ENCODE results near the gene TAMALIN.

Gene TAMALIN

GRCh38 chr12:51997136-51997535 is 9.6 kb upstream of the TAMALIN start:
- no peaks in the 10 kb centered on the region for H3K9me3 ChIP-seq (ENCODE audit: insufficient read depth, low read depth, low read length)
- H2AFZ ChIP-seq (ENCODE audit: insufficient read depth, low read length, poor library complexity), result no peak overlapping the region
- no peak overlapping the region for H3K27ac ChIP-seq (ENCODE audit: low read depth, low read length)
- DNase-seq, result no peak
- H3K36me3 ChIP-seq (ENCODE audit: control insufficient read depth in 1 of 2, insufficient read depth in 2 of 2, low read length in 2 of 2), result peaks cover 5 to 13% of the 10 kb centered on the region in 2 experiments
- H2AK5ac ChIP-seq (ENCODE audit: low read length), result no peak overlapping the region
- peaks cover 7 to 10% of the 10 kb centered on the region in 2 experiments for H3K4me1 ChIP-seq (ENCODE audit: control insufficient read depth in 1 of 2, insufficient read depth in 2 of 2, low read length in 2 of 2)
- no peak overlapping the region for H2BK120ac ChIP-seq (ENCODE audit: insufficient read depth, low read length, poor library complexity)
- no peak overlapping the region for H3K9ac ChIP-seq (ENCODE audit: low read length)
- H3K4ac ChIP-seq (ENCODE audit: low read depth, low read length), result no peak overlapping the region
- H3K4me2 ChIP-seq (ENCODE audit: low read length), result no peak overlapping the region
- no peak overlapping the region for H4K12ac ChIP-seq (ENCODE audit: low read depth, low read length)
- H3K14ac ChIP-seq (ENCODE audit: low read length), result no peak overlapping the region
- H3K79me2 ChIP-seq (ENCODE audit: control insufficient read depth, insufficient read depth, low read length, poor library complexity), result no peaks in the 10 kb centered on the region
- H2BK5ac ChIP-seq (ENCODE audit: low read depth, low read length, poor library complexity), result no peak overlapping the region
- no peak overlapping the region for H3K23ac ChIP-seq (ENCODE audit: low read length)
- H3K27me3 ChIP-seq (ENCODE audit: insufficient read depth, low read length), result no peaks in the 10 kb centered on the region
- no peak overlapping the region for H3K18ac ChIP-seq (ENCODE audit: low read length)
- H2BK12ac ChIP-seq (ENCODE audit: low read length), result no peak overlapping the region
- H3K79me1 ChIP-seq (ENCODE audit: low read length), result no peaks in the 10 kb centered on the region
- no peak overlapping the region for H3K4me3 ChIP-seq (ENCODE audit: low read depth, low read length)
- H4K91ac ChIP-seq (ENCODE audit: low read depth, low read length), result no peak overlapping the region
- no peak overlapping the region for H4K8ac ChIP-seq (ENCODE audit: low read depth, low read length)
- no CpG with 5 or more reads among the region's 5 CpGs for WGBS (ENCODE audit: extremely low coverage, insufficient coverage, insufficient read length)

DNA sequence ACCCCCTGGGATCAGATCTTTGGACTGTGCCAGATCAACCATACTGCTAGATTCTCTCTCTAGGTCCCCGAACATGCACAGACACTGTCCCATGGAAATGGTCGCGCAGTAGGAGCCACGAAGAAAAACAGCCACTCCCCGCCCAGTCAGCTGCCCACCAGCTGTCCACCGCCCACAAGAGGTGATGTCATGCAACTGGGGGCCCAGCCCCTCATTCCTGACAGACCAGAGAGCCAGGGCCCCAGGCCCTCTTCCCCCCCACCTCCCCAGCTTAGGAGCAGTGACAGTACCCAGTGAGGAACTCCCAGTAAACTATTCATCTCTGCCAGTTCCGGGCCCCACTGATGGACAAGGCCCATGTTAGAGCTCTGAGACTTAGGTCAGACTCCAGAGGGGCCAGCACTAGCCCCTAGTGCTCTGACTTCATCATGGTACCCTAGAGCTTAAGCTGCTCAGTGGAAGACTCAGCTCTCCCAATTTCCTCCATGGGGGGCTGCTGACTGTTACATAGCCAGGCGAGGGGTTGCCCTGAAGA is 3.7 kb upstream of the TAMALIN start:
- Histone ChIP-seq H3K23ac (ENCODE audit: low read length) (no peak overlapping the region), H2AK5ac (ENCODE audit: low read length) (no peak overlapping the region), H4K8ac (ENCODE audit: low read depth, low read length) (no peak overlapping the region), H3K79me1 (ENCODE audit: low read length) (peaks cover 2% of the 10 kb centered on the region), H2BK12ac (ENCODE audit: low read length) (no peak overlapping the region), H4K12ac (ENCODE audit: low read depth, low read length) (no peak overlapping the region), H3K36me3 (ENCODE audit: control insufficient read depth in 1 of 2, insufficient read depth in 2 of 2, low read length in 2 of 2) (peaks cover 0 to 3% of the 10 kb centered on the region in 2 experiments), H3K27ac (ENCODE audit: low read depth, low read length) (no peak overlapping the region), H3K79me2 (ENCODE audit: control insufficient read depth, insufficient read depth, low read length, poor library complexity) (peaks cover 2% of the 10 kb centered on the region), H3K18ac (ENCODE audit: low read length) (no peak overlapping the region), H2BK120ac (ENCODE audit: insufficient read depth, low read length, poor library complexity) (no peak overlapping the region), H3K4me2 (ENCODE audit: low read length) (no peak overlapping the region), H3K9me3 (ENCODE audit: insufficient read depth, low read depth, low read length) (peaks cover 7% of the 10 kb centered on the region), H3K4me3 (ENCODE audit: low read depth, low read length) (no peak overlapping the region), H3K9ac (ENCODE audit: low read length) (no peak overlapping the region), H3K4me1 (ENCODE audit: control insufficient read depth in 1 of 2, insufficient read depth in 2 of 2, low read length in 2 of 2) (peaks cover 7 to 12% of the 10 kb centered on the region in 2 experiments), H2BK5ac (ENCODE audit: low read depth, low read length, poor library complexity) (no peak overlapping the region), H2AFZ (ENCODE audit: insufficient read depth, low read length, poor library complexity) (no peak overlapping the region), H3K14ac (ENCODE audit: low read length) (no peak overlapping the region), H4K91ac (ENCODE audit: low read depth, low read length) (no peak overlapping the region), H3K4ac (ENCODE audit: low read depth, low read length) (no peak overlapping the region), H3K27me3 (ENCODE audit: insufficient read depth, low read length) (peaks cover 18% of the 10 kb centered on the region)
- DNase-seq, result no peak
- no CpG with 5 or more reads among the region's 8 CpGs for WGBS (ENCODE audit: extremely low coverage, insufficient coverage, insufficient read length)

GRCh38 chr12:52003591-52003990 is 3.2 kb upstream of the TAMALIN start:
- Histone ChIP-seq H3K27ac (ENCODE audit: low read depth, low read length) (no peak overlapping the region), H3K14ac (ENCODE audit: low read length) (no peak overlapping the region), H3K18ac (ENCODE audit: low read length) (no peak overlapping the region), H2BK5ac (ENCODE audit: low read depth, low read length, poor library complexity) (no peak overlapping the region), H3K4me1 (ENCODE audit: control insufficient read depth in 1 of 2, insufficient read depth in 2 of 2, low read length in 2 of 2) (peaks cover 7 to 12% of the 10 kb centered on the region in 2 experiments), H3K79me2 (ENCODE audit: control insufficient read depth, insufficient read depth, low read length, poor library complexity) (peaks cover 2% of the 10 kb centered on the region), H3K36me3 (ENCODE audit: control insufficient read depth in 1 of 2, insufficient read depth in 2 of 2, low read length in 2 of 2) (peaks cover 0 to 3% of the 10 kb centered on the region in 2 experiments), H3K4me3 (ENCODE audit: low read depth, low read length) (no peak overlapping the region), H3K27me3 (ENCODE audit: insufficient read depth, low read length) (peaks cover 19% of the 10 kb centered on the region), H4K91ac (ENCODE audit: low read depth, low read length) (no peak overlapping the region), H3K79me1 (ENCODE audit: low read length) (peaks cover 2% of the 10 kb centered on the region), H3K4me2 (ENCODE audit: low read length) (no peak overlapping the region), H2AFZ (ENCODE audit: insufficient read depth, low read length, poor library complexity) (no peak overlapping the region), H4K8ac (ENCODE audit: low read depth, low read length) (no peak overlapping the region), H4K12ac (ENCODE audit: low read depth, low read length) (no peak overlapping the region), H2AK5ac (ENCODE audit: low read length) (no peak overlapping the region), H3K23ac (ENCODE audit: low read length) (no peak overlapping the region), H3K9ac (ENCODE audit: low read length) (no peak overlapping the region), H2BK120ac (ENCODE audit: insufficient read depth, low read length, poor library complexity) (no peak overlapping the region), H2BK12ac (ENCODE audit: low read length) (no peak overlapping the region), H3K9me3 (ENCODE audit: insufficient read depth, low read depth, low read length) (peaks cover 7% of the 10 kb centered on the region), H3K4ac (ENCODE audit: low read depth, low read length) (no peak overlapping the region)
- no peak for DNase-seq
- no CpG with 5 or more reads among the region's 6 CpGs for WGBS (ENCODE audit: extremely low coverage, insufficient coverage, insufficient read length)

GRCh38 chr12:52004042-52004648 is 2.6 kb upstream of the TAMALIN start:
- peaks cover 0 to 3% of the 10 kb centered on the region in 2 experiments for H3K36me3 ChIP-seq (ENCODE audit: control insufficient read depth in 1 of 2, insufficient read depth in 2 of 2, low read length in 2 of 2)
- H3K4ac ChIP-seq (ENCODE audit: low read depth, low read length), result no peak overlapping the region
- no peak overlapping the region for H3K23ac ChIP-seq (ENCODE audit: low read length)
- peaks cover 7% of the 10 kb centered on the region for H3K9me3 ChIP-seq (ENCODE audit: insufficient read depth, low read depth, low read length)
- H3K4me1 ChIP-seq (ENCODE audit: control insufficient read depth in 1 of 2, insufficient read depth in 2 of 2, low read length in 2 of 2), result peaks cover 7 to 12% of the 10 kb centered on the region in 2 experiments
- WGBS (ENCODE audit: extremely low coverage, insufficient coverage, insufficient read length), result no CpG with 5 or more reads among the region's 5 CpGs
- H2AFZ ChIP-seq (ENCODE audit: insufficient read depth, low read length, poor library complexity), result no peak overlapping the region
- H2BK5ac ChIP-seq (ENCODE audit: low read depth, low read length, poor library complexity), result no peak overlapping the region
- no peak overlapping the region for H2AK5ac ChIP-seq (ENCODE audit: low read length)
- H3K79me1 ChIP-seq (ENCODE audit: low read length), result peaks cover 2% of the 10 kb centered on the region
- H3K4me3 ChIP-seq (ENCODE audit: low read depth, low read length), result no peak overlapping the region
- no peak overlapping the region for H3K27ac ChIP-seq (ENCODE audit: low read depth, low read length)
- no peak overlapping the region for H4K8ac ChIP-seq (ENCODE audit: low read depth, low read length)
- no peak overlapping the region for H2BK12ac ChIP-seq (ENCODE audit: low read length)
- H3K14ac ChIP-seq (ENCODE audit: low read length), result no peak overlapping the region
- H3K79me2 ChIP-seq (ENCODE audit: control insufficient read depth, insufficient read depth, low read length, poor library complexity), result peaks cover 2% of the 10 kb centered on the region
- H4K91ac ChIP-seq (ENCODE audit: low read depth, low read length), result no peak overlapping the region
- peak in 1 of 2 donors; percentile 71 for DNase-seq
- H2BK120ac ChIP-seq (ENCODE audit: insufficient read depth, low read length, poor library complexity), result no peak overlapping the region
- H3K18ac ChIP-seq (ENCODE audit: low read length), result no peak overlapping the region
- H3K4me2 ChIP-seq (ENCODE audit: low read length), result no peak overlapping the region
- H3K27me3 ChIP-seq (ENCODE audit: insufficient read depth, low read length), result peaks cover 19% of the 10 kb centered on the region
- no peak overlapping the region for H3K9ac ChIP-seq (ENCODE audit: low read length)
- H4K12ac ChIP-seq (ENCODE audit: low read depth, low read length), result no peak overlapping the region
